Measurements from ENCODE around the gene AQP5.

AQP5 gene

GRCh38 chr12:49941556-49942511, 19.8 kb upstream of the AQP5 start:
- H3K36me3 Mint-ChIP-seq = no peaks in the 10 kb centered on the region
- no peaks in the 10 kb centered on the region for H3K9me3 Mint-ChIP-seq
- DNase-seq = no peak
- H3K4me1 Mint-ChIP-seq = peaks cover 7 to 18% of the 10 kb centered on the region in 2 donors
- peak overlapping the region; percentile 73 for H3K27ac Mint-ChIP-seq
- H3K4me3 Mint-ChIP-seq = no peak overlapping the region
- ATAC-seq (replicated peaks) = no peak
- H3K27me3 Mint-ChIP-seq = peaks cover 11 to 14% of the 10 kb centered on the region in 2 donors

DNA sequence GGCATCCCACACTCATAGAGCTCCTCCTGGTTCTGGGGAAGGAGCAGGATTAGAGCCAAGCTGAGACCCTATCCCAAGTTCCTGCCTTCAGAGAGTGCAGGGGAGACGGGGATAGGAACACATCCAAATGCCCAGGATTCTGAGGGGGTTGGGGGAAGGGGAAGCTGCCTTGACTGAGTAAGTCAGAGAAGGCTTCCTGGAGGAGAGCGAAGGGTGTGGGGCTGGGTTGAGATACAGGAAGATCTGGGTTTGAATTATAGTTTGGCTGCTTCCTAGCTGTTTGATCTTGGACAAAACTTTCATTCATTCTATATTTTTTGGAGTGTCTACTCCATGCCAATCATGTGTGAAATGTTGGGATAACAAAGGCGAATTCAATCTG, 19.2 kb upstream of the AQP5 start:
- H3K36me3 Mint-ChIP-seq = no peaks in the 10 kb centered on the region
- no peak overlapping the region for H3K4me3 Mint-ChIP-seq
- no peak for ATAC-seq (replicated peaks)
- H3K27me3 Mint-ChIP-seq = peaks cover 11 to 14% of the 10 kb centered on the region in 2 donors
- H3K9me3 Mint-ChIP-seq = no peaks in the 10 kb centered on the region
- peaks cover 7 to 18% of the 10 kb centered on the region in 2 donors for H3K4me1 Mint-ChIP-seq
- no peak for DNase-seq
- no peak overlapping the region for H3K27ac Mint-ChIP-seq

GRCh38 chr12:49942921-49943624, 18.6 kb upstream of the AQP5 start:
- ATAC-seq (replicated peaks) (no peak), DNase-seq (no peak)
- H3K9me3 Mint-ChIP-seq = no peaks in the 10 kb centered on the region
- peaks cover 11 to 14% of the 10 kb centered on the region in 2 donors for H3K27me3 Mint-ChIP-seq
- H3K4me3 Mint-ChIP-seq = no peak overlapping the region
- H3K27ac Mint-ChIP-seq = no peak overlapping the region
- no peaks in the 10 kb centered on the region for H3K36me3 Mint-ChIP-seq
- H3K4me1 Mint-ChIP-seq = peaks cover 7 to 18% of the 10 kb centered on the region in 2 donors

DNA sequence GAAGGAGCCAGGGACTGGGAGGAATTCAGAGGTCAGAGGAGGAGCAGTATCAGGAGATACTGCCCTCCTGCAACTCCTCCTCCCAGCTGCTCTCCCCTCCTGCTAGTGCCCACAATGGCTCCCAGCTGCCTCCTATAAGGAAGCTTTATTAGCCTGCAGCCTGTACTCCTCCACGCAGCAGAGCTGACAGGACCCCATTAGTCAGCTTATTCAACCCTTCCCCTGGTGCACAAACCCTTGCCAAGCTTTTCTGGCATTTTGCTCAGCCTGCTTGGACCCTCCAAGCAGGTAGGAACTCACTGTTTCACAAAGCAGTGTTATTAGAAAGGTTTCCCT, 18.1 kb upstream of the AQP5 start:
- Mint-ChIP-seq H3K9me3 (no peaks in the 10 kb centered on the region), H3K36me3 (no peaks in the 10 kb centered on the region), H3K4me3 (no peak overlapping the region), H3K27me3 (peaks cover 11 to 14% of the 10 kb centered on the region in 2 donors), H3K27ac (no peak overlapping the region), H3K4me1 (peaks cover 7 to 18% of the 10 kb centered on the region in 2 donors)
- DNase-seq (no peak), ATAC-seq (replicated peaks) (no peak)

GRCh38 chr12:49944046-49944445, 17.6 kb upstream of the AQP5 start:
- Mint-ChIP-seq H3K4me1 (peaks cover 7 to 18% of the 10 kb centered on the region in 2 donors), H3K4me3 (no peak overlapping the region), H3K27ac (no peak overlapping the region), H3K27me3 (peaks cover 11 to 16% of the 10 kb centered on the region in 2 donors), H3K36me3 (no peaks in the 10 kb centered on the region), H3K9me3 (no peaks in the 10 kb centered on the region)
- DNase-seq (no peak), ATAC-seq (replicated peaks) (no peak)

DNA sequence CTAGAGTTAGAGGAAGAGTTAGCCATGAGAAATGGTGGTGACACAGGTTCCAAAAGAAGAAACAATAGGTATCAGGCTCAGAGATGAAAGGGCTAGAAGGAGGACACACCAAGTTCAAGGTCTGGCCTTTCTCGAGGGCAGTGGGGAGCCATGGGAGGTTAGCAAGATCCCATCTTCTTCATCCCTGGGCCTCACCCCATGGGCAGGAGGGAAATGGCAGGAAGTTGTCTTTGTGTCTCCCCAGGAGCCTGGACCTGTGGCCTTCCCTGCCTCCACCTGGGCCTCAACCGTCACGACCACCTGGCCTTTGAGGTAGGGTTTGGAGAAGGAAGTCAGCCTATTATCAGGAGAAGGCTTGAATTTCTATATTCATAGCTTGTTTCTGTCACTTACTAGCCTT, 17.0 kb upstream of the AQP5 start:
- no peaks in the 10 kb centered on the region for H3K36me3 Mint-ChIP-seq
- H3K27ac Mint-ChIP-seq = no peak overlapping the region
- no peaks in the 10 kb centered on the region for H3K9me3 Mint-ChIP-seq
- peaks cover 7 to 18% of the 10 kb centered on the region in 2 donors for H3K4me1 Mint-ChIP-seq
- peaks cover 13 to 23% of the 10 kb centered on the region in 2 donors for H3K27me3 Mint-ChIP-seq
- DNase-seq (no peak), ATAC-seq (replicated peaks) (no peak)
- H3K4me3 Mint-ChIP-seq = no peak overlapping the region

DNA sequence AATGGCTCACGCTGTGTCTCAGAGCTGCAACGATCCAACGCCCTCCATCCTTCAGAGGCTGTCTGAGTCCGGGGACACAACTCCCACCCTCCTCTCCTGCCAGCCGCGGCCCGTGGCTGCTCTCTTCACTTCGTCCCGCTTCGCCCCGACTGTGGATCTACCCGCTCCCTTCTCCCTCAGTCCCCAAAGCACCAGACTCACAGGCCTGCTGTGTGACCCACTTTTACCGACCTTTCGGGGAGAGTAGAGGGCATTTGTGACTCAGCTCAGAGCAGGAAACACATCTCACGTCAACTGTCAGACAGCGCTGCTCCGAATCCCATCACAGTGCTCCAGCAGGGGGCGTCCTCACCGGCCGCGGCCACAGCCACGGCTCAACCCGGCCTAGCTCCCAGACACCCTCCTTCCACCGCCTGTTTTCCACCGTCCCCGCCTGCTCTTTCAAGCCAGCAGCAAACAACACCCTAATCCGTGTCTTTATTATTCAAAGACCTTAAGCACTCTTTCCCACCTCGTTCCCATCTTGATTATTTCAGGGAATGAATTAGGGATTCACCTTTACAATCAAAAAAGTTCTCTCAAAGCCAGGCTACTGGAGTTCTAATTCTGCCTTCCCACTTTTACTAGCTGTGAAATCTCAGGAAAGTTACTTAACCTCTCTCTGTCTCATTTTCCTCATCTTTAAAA, 16.1 kb upstream of the AQP5 start:
- Mint-ChIP-seq H3K4me3 (peak overlapping the region; percentile 84 to 87), H3K27me3 (peaks cover 20 to 31% of the 10 kb centered on the region in 2 donors), H3K36me3 (no peaks in the 10 kb centered on the region), H3K4me1 (peaks cover 7 to 18% of the 10 kb centered on the region in 2 donors), H3K9me3 (no peaks in the 10 kb centered on the region), H3K27ac (peak overlapping the region; percentile 70)
- DNase-seq = peak; percentile 70
- peak; percentile 98 to 99 for ATAC-seq (replicated peaks)

- H3K9me3 Mint-ChIP-seq = no peaks in the 10 kb centered on the region
- DNase-seq (no peak), ATAC-seq (replicated peaks) (no peak)
- no peak overlapping the region for H3K27ac Mint-ChIP-seq
- no peaks in the 10 kb centered on the region for H3K36me3 Mint-ChIP-seq
- H3K27me3 Mint-ChIP-seq = peaks cover 20 to 31% of the 10 kb centered on the region in 2 donors
- peaks cover 7 to 18% of the 10 kb centered on the region in 2 donors for H3K4me1 Mint-ChIP-seq
- H3K4me3 Mint-ChIP-seq = no peak overlapping the region
Observed at GRCh38 chr12:49946086-49946485, 15.6 kb upstream of the AQP5 start.

GRCh38 chr12:49946497-49946896, 15.2 kb upstream of the AQP5 start:
- Mint-ChIP-seq H3K4me1 (peaks cover 7 to 19% of the 10 kb centered on the region in 2 donors), H3K27ac (no peak overlapping the region), H3K4me3 (no peak overlapping the region), H3K9me3 (no peaks in the 10 kb centered on the region), H3K27me3 (peaks cover 20 to 31% of the 10 kb centered on the region in 2 donors), H3K36me3 (no peaks in the 10 kb centered on the region)
- no peak for DNase-seq
- no peak for ATAC-seq (replicated peaks)

DNA sequence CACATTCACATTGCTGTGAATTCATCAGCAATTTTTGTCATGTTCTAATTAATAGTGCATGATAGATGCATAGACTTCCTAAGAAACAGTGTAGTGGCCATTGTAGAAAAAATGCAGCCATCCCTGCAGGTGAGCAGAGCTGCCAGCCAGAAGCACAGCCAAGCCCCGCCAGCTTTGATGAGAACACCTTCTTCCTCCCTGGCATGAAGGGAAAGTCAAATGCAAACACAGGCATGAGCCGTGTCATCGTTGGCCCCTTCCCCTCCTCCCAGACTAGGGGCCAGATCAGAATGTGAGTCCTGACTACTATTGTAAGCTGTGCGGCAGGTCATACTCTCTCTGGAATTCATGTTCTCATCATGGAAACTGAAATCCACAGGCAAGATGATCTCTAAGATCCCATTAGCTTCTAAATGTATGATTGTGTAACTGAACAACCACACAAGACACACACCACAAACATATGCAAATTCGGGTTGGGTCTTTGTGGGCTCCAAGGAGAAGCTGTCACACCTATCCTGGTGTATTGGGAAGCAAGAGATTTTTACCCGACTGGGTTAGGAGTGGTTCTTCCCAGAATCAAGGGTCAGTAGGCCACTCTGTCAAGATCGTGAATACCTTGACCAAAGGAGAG, 14.0 kb upstream of the AQP5 start:
- H3K9me3 Mint-ChIP-seq = no peaks in the 10 kb centered on the region
- H3K27ac Mint-ChIP-seq = no peak overlapping the region
- no peak for DNase-seq
- no peak overlapping the region for H3K4me3 Mint-ChIP-seq
- no peak for ATAC-seq (replicated peaks)
- no peaks in the 10 kb centered on the region for H3K36me3 Mint-ChIP-seq
- H3K4me1 Mint-ChIP-seq = peaks cover 7 to 26% of the 10 kb centered on the region in 2 donors
- H3K27me3 Mint-ChIP-seq = peaks cover 17 to 37% of the 10 kb centered on the region in 2 donors

- Mint-ChIP-seq H3K27ac (no peak overlapping the region), H3K27me3 (peaks cover 25 to 44% of the 10 kb centered on the region in 2 donors), H3K9me3 (no peaks in the 10 kb centered on the region), H3K36me3 (no peaks in the 10 kb centered on the region), H3K4me1 (peaks cover 7 to 26% of the 10 kb centered on the region in 2 donors), H3K4me3 (no peak overlapping the region)
- ATAC-seq (replicated peaks) (no peak), DNase-seq (no peak)
Observed at GRCh38 chr12:49948866-49949845, 12.5 kb upstream of the AQP5 start.

DNA sequence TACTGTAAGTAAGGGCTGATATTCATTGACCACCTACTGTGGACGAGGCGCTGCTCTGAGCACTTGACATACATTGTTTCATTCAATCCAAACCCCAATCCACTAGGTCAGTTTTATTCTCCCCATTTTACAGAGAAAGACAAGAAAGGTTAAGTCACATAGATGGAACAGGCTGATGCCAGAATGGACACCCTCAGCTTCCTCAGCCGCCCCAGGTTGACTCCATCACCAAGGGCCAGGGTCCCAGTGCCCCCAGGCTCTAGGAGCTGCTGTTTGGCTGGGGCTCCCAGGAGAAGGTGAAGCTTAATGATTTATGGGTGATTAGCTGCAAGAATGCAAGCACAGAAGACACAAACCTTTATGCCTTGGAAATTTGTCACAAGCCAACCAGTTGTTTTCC, 11.8 kb upstream of the AQP5 start:
- no peak overlapping the region for H3K4me3 Mint-ChIP-seq
- peaks cover 32 to 51% of the 10 kb centered on the region in 2 donors for H3K27me3 Mint-ChIP-seq
- H3K36me3 Mint-ChIP-seq = no peaks in the 10 kb centered on the region
- ATAC-seq (replicated peaks) (no peak), DNase-seq (no peak)
- no peak overlapping the region for H3K27ac Mint-ChIP-seq
- H3K4me1 Mint-ChIP-seq = peaks cover 7 to 24% of the 10 kb centered on the region in 2 donors
- H3K9me3 Mint-ChIP-seq = no peaks in the 10 kb centered on the region

Measured in stimulated activated naive B cell treated with anti-CD40 and anti-IgM and Interleukin-4, amounts not matched to agents 10 μg/mL and 1 μg/mL and 100 μg/mL, for 72 hours (primary cell).